ENCODE results near the gene ATAD3A. TPM values are rescaled to one million over a fixed set of nuclear protein-coding genes. Genes with fewer than 3 reads are reported as not detected.
"Not testable (repeated sequence)": the region's sequence is repeated elsewhere in the genome, so short reads cannot be mapped to it uniquely, and the experiment has no call there.

ATAD3A gene
- total and polyA plus RNA-seq, 3 donors from 2014 or later = 22.0 to 37.4 (median 35.7) TPM

DNA sequence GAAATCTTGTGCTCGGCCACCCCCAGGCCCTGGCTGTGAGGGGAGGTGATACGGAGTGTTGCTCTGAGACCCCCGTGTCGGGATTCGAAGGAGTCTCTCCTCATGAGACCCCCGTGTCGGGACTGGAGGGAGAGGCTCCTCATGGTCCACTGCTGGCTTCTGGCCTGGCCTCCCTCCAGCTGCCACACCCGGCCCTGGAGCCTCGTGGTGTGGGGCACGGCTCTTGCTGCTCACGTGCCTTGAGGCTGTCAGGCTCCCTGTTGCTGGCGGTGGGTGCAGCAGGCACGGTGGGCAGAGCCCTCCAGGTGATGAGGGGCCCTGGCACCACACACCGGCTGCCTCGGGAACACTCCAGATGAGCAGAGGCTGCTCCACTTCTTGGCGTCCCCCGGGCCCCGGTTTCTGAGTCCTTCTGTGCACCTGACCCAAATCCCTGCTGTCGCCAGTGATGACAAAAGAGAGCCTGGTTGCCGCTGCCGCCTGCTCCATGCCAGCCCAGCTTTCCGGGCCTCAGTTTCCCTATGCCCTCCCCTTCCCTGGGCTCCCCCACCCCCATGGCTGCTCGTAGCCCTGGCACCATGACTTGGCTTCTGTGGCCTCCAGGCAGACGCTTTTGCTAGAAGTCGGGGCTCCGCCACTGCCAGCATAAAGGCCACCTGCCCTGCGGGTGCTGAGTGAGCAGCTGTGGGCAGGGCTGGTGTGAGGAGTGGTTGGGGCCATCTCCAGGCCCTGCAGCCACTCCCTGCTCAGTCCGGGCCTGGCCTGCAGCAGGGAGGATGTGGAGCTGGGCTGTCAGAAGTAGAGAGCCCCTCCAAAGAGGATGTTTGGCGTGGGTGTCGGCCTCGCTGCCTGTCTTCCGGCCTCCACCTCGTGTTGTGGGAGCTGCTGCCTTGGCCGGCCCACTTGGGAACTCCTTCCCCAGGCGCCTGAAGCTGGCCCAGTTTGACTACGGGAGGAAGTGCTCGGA, 16.6 kb downstream of the ATAD3A start:
- WGBS, 2 donors = 92 to 94% methylated on average over 10 to 37 of the region's 37 CpGs
- Histone ChIP-seq H3K4me1 (no peaks in the 10 kb centered on the region), H3K27me3 (no peaks in the 10 kb centered on the region), H3K27ac (no peak overlapping the region), H3K4me3 (no peak overlapping the region), H3K36me3 (ENCODE audit: low read depth, missing control alignments) (no peaks in the 10 kb centered on the region), H3K9me3 (no peaks in the 10 kb centered on the region)
- no peak for TF ChIP-seq POLR2A (IDR thresholded peaks at IDR 0.05)
- TF ChIP-seq, protein P1, sequence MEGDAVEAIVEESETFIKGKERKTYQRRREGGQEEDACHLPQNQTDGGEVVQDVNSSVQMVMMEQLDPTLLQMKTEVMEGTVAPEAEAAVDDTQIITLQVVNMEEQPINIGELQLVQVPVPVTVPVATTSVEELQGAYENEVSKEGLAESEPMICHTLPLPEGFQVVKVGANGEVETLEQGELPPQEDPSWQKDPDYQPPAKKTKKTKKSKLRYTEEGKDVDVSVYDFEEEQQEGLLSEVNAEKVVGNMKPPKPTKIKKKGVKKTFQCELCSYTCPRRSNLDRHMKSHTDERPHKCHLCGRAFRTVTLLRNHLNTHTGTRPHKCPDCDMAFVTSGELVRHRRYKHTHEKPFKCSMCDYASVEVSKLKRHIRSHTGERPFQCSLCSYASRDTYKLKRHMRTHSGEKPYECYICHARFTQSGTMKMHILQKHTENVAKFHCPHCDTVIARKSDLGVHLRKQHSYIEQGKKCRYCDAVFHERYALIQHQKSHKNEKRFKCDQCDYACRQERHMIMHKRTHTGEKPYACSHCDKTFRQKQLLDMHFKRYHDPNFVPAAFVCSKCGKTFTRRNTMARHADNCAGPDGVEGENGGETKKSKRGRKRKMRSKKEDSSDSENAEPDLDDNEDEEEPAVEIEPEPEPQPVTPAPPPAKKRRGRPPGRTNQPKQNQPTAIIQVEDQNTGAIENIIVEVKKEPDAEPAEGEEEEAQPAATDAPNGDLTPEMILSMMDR (IDR thresholded peaks at IDR 0.05) = no peak
- DNase-seq = no peak
- intact Hi-C loops (cut with DNase I; ENCODE audit: low total_unique reads) = no loop called here

- Histone ChIP-seq H3K4me1 (no peaks in the 10 kb centered on the region), H3K27ac (no peak overlapping the region), H3K4me3 (no peak overlapping the region), H3K9me3 (no peaks in the 10 kb centered on the region), H3K27me3 (no peaks in the 10 kb centered on the region), H3K36me3 (ENCODE audit: low read depth, missing control alignments) (no peaks in the 10 kb centered on the region)
- no peak for TF ChIP-seq POLR2A (IDR thresholded peaks at IDR 0.05)
- TF ChIP-seq, protein P1 (IDR thresholded peaks at IDR 0.05) = no peak
- 90 to 99% methylated on average over 2 to 14 of the region's 18 CpGs for WGBS, 2 donors
- DNase-seq = no peak
- intact Hi-C loops (cut with DNase I; ENCODE audit: low total_unique reads) = no loop called here
These were observed 17.4 kb downstream of the ATAD3A start for GRCh38 chr1:1529321-1529720.

DNA sequence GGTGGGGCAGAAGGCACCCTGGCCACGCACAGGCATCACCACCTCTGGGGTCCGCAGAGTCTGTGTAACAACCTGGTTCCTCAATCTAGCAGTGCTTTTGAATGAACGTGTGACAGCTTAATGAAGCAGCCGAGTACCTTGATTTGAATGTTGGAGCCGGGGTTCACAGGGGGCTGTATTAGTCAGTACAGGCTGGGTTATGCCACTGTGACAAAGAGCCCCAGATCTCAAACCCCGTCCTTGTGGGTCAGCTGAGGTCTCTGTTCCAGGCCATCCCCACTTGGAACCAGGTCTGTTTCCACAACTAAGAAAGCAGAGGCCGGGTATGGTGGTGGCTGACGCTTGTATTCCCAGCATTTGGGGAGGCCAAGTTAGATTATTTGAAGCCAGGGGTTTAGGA, 18.0 kb downstream of the ATAD3A start:
- intact Hi-C loops (cut with DNase I; ENCODE audit: low total_unique reads) = no loop called here
- no peak overlapping the region for H3K27ac ChIP-seq
- no peak for TF ChIP-seq POLR2A (IDR thresholded peaks at IDR 0.05)
- TF ChIP-seq, protein P1 (IDR thresholded peaks at IDR 0.05) = no peak
- H3K4me3 ChIP-seq = no peak overlapping the region
- WGBS, 2 donors = 91 to 98% methylated on average over 6 to 8 of the region's 8 CpGs
- H3K36me3 ChIP-seq (ENCODE audit: low read depth, missing control alignments) = no peaks in the 10 kb centered on the region
- H3K9me3 ChIP-seq = no peaks in the 10 kb centered on the region
- H3K4me1 ChIP-seq = no peaks in the 10 kb centered on the region
- DNase-seq = no peak
- H3K27me3 ChIP-seq = no peaks in the 10 kb centered on the region

DNA sequence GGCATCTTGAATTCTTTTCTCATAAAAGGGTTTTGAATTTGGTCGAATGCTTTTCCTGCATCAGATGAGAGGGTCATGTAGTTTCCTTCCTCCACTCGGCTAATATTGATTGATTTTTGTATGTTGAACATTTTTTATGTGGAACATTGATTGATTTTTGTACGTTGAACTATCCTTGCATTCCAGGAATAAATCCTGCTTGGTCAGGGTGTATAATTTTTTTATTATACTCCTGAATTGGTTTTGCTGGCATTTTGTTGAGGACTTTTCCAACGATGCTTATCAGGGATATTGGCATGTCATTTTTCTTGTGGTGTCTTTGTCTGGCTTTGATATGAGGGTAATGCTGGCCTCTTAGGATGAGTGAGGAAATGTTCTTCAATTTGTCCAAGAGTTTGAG, 20.0 kb downstream of the ATAD3A start:
- H3K36me3 ChIP-seq (ENCODE audit: low read depth, missing control alignments) = no peaks in the 10 kb centered on the region
- intact Hi-C loops (cut with DNase I; ENCODE audit: low total_unique reads) = no loop called here

GRCh38 chr1:1533176-1533893, 21.4 kb downstream of the ATAD3A start:
- 70 to 73% methylated on average over 9 to 12 of the region's 22 CpGs for WGBS, 2 donors
- intact Hi-C loops (cut with DNase I; ENCODE audit: low total_unique reads); H3K4me3 ChIP-seq; DNase-seq; H3K4me1 ChIP-seq; H3K27me3 ChIP-seq; H3K27ac ChIP-seq; H3K36me3 ChIP-seq (ENCODE audit: low read depth, missing control alignments); H3K9me3 ChIP-seq: not testable (repeated sequence)

More for the DNA sequence above, 20.0 kb downstream of the ATAD3A start:
- Histone ChIP-seq H3K9me3 (no peaks in the 10 kb centered on the region), H3K27ac (no peak overlapping the region), H3K4me3 (no peak overlapping the region), H3K27me3 (no peaks in the 10 kb centered on the region), H3K4me1 (no peaks in the 10 kb centered on the region)
- TF ChIP-seq, protein P1 (IDR thresholded peaks at IDR 0.05) = no peak
- TF ChIP-seq POLR2A (IDR thresholded peaks at IDR 0.05) = no peak
- WGBS, 2 donors = 94 to 95% methylated on average over 4 of the region's 4 CpGs
- no peak for DNase-seq

DNA sequence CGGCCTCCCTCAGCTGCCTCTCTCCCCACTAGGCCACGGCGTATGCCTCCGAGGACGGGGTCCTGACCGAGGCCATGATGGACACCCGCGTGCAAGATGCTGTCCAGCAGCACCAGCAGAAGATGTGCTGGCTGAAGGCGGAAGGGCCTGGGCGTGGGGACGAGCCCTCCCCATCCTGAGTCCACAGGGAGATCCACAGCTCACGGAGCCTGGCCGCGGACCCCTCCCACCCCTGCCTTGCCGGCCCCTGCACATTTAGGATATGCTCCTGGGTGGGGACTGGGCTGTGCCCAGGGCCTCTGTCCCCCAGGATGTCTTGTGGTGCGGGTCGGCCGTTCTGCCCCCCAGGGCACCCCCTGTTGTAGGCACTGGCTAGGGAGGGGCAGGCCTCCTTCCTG, 21.9 kb downstream of the ATAD3A start:
- H3K36me3 ChIP-seq (ENCODE audit: low read depth, missing control alignments); H3K4me1 ChIP-seq; intact Hi-C loops (cut with DNase I; ENCODE audit: low total_unique reads); H3K9me3 ChIP-seq; H3K4me3 ChIP-seq; H3K27me3 ChIP-seq; DNase-seq; H3K27ac ChIP-seq: not testable (repeated sequence)
- 83% methylated on average over 11 of the region's 18 CpGs; no CpG with 5 or more reads in 1 of the 2 donors for WGBS, 2 donors
